GM10266 (cell line): Measurements from ENCODE around the gene RRN3.
"Not testable (repeated sequence)": the region's sequence is repeated elsewhere in the genome, so short reads cannot be mapped to it uniquely, and the experiment has no call there.

Experiments used
- DNase-seq: peaks from one replicate; pipeline ENCODE4 v3.0.0; 2012; ENCODE audit errors: extremely low spot score
- TF ChIP-seq, protein P1 (sequence below): IDR thresholded peaks from 2 replicates; pipeline ENCODE4 v1.5.1; 2012; ENCODE audit warnings: mild to moderate bottlenecking, low read depth; ENCODE audit not compliant: control insufficient read depth, insufficient read depth; ENCODE audit errors: missing control alignments

RRN3 gene

DNA sequence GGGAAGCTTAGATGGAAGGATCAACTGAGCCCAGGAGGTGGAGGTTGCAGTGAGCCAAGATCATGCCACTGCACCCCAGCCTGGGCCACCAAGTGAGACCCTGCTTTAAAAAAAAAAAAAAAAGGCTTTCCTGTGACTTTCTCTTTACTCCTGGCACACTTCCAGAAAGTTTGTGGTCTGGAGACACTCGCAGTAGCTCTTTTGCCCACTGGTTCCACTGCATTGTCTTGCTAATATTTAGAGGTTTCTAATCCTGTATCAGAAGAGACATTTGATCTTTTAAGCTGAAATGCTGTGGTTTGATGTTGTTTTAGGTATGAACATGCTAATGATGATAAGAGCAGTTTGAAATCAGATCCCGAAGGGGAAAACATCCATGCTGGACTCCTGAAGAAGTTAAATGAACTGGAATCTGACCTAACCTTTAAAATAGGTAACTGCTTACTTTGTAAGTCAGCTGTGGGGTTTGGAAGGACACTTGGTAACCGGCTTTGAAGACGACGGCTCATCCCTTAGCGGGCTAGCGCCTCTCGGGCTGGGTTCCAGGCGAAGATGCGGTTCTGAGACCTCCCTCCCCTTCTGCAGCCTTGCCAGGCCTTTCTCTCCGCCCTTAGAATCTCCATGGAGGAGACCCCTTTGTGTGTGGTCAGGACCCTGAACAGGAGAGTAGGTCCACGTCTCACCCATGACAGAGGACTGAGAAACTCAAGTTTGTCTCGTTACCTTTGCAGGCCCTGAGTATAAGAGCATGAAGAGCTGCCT is 61.3 kb downstream of the RRN3 start:
- TF ChIP-seq, protein P1, sequence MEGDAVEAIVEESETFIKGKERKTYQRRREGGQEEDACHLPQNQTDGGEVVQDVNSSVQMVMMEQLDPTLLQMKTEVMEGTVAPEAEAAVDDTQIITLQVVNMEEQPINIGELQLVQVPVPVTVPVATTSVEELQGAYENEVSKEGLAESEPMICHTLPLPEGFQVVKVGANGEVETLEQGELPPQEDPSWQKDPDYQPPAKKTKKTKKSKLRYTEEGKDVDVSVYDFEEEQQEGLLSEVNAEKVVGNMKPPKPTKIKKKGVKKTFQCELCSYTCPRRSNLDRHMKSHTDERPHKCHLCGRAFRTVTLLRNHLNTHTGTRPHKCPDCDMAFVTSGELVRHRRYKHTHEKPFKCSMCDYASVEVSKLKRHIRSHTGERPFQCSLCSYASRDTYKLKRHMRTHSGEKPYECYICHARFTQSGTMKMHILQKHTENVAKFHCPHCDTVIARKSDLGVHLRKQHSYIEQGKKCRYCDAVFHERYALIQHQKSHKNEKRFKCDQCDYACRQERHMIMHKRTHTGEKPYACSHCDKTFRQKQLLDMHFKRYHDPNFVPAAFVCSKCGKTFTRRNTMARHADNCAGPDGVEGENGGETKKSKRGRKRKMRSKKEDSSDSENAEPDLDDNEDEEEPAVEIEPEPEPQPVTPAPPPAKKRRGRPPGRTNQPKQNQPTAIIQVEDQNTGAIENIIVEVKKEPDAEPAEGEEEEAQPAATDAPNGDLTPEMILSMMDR = no peak
- DNase-seq = no peak

GRCh38 chr16:15031586-15031985 is 62.5 kb downstream of the RRN3 start:
- TF ChIP-seq, protein P1 = no peak
- no peak for DNase-seq

DNA sequence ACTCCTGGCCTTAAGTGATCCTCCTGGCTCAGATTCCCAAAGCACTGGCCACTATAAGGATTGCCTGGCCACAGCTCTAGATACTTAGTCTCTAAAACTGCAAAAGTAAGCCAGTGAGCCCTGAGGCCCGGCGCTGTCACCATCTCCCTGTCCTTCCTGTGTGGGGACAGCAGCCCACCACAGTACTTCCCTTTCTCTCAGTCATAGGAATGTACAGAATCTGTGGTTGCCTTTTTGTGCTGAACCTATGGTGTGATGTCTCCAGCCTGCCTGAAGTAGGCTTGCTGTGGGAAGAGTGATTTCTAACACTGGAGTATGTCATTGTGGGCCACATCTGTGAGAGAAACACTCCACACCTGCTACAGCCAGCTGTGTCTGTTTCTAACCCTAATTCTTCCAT is 62.9 kb downstream of the RRN3 start:
- TF ChIP-seq, protein P1 = no peak
- DNase-seq = no peak

GRCh38 chr16:15029749-15030148 is 64.3 kb downstream of the RRN3 start:
- not testable (repeated sequence) for DNase-seq

DNA sequence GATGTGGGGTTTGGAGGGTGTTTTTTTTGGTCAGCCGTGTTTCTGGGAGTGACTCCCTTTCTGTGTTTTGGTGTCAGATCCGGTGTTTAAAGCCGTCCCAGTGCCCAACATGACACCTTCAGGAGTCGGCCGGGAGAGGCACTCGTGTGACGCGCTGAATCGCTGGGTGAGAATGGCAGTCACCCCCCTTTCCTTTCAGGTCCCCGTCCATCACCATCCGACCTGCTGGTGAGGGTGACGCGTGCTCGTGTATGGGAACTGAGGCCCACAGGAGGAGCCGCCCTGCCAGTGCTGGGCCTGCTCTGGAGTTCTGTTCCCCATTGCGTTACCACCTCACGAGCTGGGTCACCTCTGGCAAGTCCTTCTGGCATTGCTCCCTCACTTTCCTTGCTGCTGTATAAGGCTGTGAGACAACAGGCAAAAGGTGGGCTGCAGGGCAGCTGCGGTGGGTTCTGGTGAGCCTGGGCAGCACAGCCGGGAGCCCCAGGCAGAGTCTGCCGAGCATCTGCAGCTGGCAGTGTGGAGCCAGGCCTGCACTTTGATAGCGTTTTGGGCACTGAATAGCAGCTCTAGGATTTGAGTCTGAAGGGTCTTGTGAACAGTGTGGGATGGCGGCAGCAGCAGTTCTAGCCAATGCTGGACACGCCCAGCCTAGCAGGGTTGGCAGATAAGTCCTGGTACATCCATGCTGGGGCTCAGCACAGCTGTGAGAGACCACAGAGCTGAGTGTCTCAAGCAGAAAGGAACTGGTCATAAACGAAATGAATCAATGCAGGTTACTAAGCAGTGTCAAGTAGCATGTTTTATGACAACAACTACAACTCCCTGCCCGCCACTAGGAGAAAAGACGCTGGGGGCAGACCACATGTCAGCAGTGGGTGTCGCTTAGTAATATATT is 65.0 kb downstream of the RRN3 start:
- DNase-seq = not testable (repeated sequence)

DNA sequence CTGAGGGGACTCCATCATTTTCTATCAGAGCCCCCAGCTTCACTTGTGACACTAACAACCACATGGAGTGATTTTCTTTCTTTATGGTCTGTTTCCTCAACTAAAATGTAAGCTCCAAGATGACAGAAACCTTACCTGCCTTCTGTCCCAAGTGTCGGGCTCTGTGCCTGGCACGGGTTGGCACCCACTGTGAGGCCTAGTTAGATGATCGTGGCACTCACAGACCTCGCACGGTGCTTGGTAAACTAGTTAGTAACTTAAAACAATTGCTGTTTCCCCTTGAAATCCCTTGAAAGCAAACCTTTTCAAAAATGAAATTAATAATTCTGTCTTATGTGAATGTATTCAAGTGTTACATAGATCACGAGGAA is 65.7 kb downstream of the RRN3 start:
- not testable (repeated sequence) for DNase-seq

- not testable (repeated sequence) for DNase-seq
Observed at GRCh38 chr16:15027503-15028344, 66.3 kb downstream of the RRN3 start.

GRCh38 chr16:15027051-15027450 is 67.0 kb downstream of the RRN3 start:
- not testable (repeated sequence) for DNase-seq

- DNase-seq = not testable (repeated sequence)
Observed at GRCh38 chr16:15025234-15025951, 68.7 kb downstream of the RRN3 start.

GRCh38 chr16:15024858-15025199 is 69.2 kb downstream of the RRN3 start:
- DNase-seq = not testable (repeated sequence)

DNA sequence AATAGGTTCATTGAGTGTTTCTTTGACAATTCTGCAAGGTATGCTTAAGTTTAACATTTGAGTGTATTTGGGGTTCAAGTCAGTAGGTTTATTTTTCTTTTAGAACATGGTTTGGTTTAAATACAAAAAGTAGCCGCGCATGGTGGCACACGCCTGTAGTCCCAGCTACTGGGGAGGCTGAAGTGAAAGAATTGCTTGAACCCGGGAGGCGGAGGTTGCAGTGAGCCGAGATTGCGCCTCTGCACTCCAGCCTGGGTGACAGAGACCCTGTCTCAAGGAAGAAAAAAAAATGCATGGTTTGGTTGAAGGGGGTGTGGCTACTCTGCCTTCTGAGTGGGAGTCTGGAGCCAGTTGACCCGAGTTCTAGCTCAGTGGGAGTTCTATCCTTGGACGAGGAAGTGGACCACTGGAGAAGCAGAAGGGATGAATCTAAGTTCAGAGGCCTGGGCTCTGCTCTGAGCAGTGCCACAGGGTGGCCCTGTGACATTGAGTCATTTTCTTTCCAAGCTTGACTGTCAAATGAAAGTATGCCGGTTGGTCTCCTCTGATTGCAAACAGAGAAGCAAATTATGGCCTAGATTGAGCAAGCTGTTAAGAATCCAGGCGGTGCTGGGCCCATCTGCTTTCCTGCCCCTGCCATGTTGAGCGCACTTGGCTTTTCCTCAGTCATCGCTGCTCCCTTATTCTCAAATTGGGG is 70.5 kb downstream of the RRN3 start:
- DNase-seq = not testable (repeated sequence)
